ENCODE data around the gene ACSF2. TPM values are rescaled to one million over a fixed set of nuclear protein-coding genes. Genes with fewer than 3 reads are reported as not detected.

The ACSF2 gene, protein sequence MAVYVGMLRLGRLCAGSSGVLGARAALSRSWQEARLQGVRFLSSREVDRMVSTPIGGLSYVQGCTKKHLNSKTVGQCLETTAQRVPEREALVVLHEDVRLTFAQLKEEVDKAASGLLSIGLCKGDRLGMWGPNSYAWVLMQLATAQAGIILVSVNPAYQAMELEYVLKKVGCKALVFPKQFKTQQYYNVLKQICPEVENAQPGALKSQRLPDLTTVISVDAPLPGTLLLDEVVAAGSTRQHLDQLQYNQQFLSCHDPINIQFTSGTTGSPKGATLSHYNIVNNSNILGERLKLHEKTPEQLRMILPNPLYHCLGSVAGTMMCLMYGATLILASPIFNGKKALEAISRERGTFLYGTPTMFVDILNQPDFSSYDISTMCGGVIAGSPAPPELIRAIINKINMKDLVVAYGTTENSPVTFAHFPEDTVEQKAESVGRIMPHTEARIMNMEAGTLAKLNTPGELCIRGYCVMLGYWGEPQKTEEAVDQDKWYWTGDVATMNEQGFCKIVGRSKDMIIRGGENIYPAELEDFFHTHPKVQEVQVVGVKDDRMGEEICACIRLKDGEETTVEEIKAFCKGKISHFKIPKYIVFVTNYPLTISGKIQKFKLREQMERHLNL
- total RNA-seq, result 10 to 100 TPM; 20.5 to 69.3 (median 31.9) TPM

DNA sequence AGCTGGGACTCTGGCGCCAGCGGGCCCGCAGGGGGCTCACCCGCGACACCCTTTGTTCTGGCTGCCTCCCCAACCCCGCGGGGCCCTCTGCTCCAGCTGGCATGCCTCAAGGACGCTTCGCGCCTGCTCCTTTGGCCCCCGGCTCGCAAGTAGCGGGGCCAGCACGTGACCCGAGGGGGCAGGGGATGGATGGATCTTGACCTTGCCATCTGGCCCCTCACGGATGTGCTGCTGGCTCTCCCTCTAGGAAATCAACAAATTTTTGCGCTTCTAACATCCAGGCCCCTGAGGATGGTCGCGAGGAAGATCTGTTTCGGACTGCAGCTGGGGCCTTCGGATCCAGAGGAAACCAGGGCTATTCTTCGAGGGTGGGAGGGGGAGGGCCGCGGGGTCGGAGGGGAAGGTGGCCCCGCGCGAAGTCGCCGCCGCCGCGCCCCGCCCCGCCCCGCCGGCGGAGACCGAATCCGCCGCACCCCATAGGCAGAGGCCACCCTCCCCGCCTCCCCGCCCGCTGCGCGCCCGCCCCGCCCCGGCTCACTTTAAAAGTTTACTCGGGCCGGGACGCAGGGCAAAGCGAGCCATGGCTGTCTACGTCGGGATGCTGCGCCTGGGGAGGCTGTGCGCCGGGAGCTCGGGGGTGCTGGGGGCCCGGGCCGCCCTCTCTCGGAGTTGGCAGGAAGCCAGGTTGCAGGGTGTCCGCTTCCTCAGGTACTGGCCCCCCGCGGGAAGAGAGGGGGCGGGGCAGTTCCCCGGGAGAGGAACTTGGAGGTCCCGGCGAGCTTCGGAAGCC, at the start of gene ACSF2:
ACSF2 (plus strand) TSS at position 537 of the 790 bp plus-strand sequence; CDS start at position 581, 44 bp downstream.
- TF ChIP-seq POLR2A (IDR thresholded peaks at IDR 0.05) (peak in 1 of 2 donors; percentile 50), EP300 (IDR thresholded peaks at IDR 0.05) (no peak)
- Histone ChIP-seq H3K27me3 (no peaks in the 10 kb centered on the region), H3K4me1 (peaks cover 0 to 59% (median 31%) of the 10 kb centered on the region in 4 donors), H3K27ac (peak within 1 kb of the TSS; percentile 57 to 92 (median 83)), H3K36me3 (no peaks in the 10 kb centered on the region), H3K9me3 (no peaks in the 10 kb centered on the region), H3K4me3 (peak within 1 kb of the TSS; percentile 52 to 88 (median 69))
- DNase-seq (ENCODE audit: low spot score in 2 of 2), result peak; percentile 42 to 60
- WGBS, 2 donors, result 0% methylated on average over 18 to 29 of the region's 70 CpGs

DNA sequence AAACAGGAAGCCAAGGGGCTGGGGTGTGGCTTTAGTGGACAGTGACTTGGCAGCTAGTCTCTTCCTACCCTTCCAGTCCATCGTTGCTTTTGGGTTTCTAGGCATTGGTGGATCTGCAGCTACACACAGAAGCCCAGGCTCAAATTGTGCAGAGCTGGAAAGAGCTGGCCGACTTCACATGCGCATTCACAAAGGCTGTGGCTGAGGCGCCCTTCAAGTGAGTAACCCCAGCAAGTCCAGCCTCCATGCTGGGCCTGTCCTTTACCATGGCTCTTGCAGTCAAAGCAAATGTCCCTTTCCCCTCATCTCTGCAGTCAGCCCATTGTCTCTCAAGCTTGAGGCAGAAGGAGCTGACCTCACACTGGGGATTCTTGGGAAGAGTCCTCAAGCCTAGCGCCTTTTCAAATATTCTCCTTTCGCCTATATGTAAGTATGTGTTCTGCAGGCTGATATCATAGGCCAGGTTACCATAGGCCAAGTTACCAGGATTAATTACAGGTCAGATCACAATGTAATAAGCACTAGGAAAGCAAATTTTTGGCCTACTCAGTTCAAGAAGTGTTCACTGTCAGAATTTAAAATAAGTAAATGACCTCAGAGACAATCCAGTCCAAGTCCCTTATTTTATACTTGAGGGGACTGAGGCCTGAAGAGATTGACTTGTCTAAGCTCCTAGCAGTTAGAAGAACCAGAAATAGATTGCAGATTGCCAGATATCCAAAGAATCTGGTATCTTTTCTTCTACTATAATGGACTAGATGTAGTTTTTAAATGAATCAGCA, 46.5 kb upstream of the ACSF2 start:
- H3K27me3 ChIP-seq, result no peaks in the 10 kb centered on the region
- H3K4me3 ChIP-seq, result no peak overlapping the region
- no peak for DNase-seq (ENCODE audit: low spot score in 2 of 2)
- peaks cover 0 to 44% (median 21%) of the 10 kb centered on the region in 3 donors for H3K36me3 ChIP-seq
- 86 to 95% methylated on average over 6 of the region's 6 CpGs for WGBS, 2 donors
- H3K4me1 ChIP-seq, result peaks cover 0 to 5% (median 0%) of the 10 kb centered on the region in 4 donors
- H3K27ac ChIP-seq, result no peak overlapping the region
- H3K9me3 ChIP-seq, result no peaks in the 10 kb centered on the region
- TF ChIP-seq, protein P1, sequence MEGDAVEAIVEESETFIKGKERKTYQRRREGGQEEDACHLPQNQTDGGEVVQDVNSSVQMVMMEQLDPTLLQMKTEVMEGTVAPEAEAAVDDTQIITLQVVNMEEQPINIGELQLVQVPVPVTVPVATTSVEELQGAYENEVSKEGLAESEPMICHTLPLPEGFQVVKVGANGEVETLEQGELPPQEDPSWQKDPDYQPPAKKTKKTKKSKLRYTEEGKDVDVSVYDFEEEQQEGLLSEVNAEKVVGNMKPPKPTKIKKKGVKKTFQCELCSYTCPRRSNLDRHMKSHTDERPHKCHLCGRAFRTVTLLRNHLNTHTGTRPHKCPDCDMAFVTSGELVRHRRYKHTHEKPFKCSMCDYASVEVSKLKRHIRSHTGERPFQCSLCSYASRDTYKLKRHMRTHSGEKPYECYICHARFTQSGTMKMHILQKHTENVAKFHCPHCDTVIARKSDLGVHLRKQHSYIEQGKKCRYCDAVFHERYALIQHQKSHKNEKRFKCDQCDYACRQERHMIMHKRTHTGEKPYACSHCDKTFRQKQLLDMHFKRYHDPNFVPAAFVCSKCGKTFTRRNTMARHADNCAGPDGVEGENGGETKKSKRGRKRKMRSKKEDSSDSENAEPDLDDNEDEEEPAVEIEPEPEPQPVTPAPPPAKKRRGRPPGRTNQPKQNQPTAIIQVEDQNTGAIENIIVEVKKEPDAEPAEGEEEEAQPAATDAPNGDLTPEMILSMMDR (IDR thresholded peaks at IDR 0.05), result no peak
- TF ChIP-seq POLR2A (IDR thresholded peaks at IDR 0.05) (no peak), EP300 (IDR thresholded peaks at IDR 0.05) (no peak)

DNA sequence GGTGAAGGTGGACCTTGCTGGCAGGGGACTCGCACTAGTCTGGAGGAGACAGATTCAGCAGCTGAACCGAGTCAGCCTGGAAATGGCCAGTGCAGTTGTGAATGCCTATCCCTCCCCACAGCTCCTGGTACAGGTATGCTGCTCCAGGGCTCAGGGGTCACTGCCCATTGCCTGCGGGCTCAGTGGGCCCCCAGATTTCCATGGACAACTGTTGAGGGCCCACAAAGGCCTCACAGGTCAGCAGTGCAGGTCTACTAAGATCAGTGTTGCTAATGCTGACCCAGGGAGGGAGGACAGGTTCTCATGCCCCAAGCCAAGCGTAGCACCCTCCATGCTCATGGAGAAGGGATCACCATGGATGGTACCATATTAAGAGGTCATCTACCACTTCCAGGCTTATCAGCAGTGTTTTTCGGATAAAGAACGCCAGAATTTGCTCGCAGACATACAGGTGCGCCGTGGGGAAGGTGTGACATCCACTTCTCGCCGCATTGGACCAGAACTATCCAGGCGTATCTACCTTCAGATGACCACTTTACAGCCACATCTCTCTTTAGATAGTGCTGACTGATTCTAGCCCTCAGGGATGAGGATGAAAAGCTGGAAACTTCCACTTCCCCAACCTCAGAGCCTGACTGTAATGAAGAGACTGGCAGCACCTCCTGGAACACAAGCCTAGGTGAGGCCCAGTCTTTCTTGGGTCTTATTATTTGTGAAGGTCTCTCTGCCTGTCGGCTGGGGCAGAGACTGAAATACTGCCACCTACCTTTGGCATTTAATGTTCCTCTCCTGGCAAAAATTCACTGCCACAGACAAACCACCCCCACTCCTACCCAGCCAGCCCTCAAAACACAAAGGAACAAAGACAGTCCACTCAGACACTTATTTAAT, 45.4 kb upstream of the ACSF2 start:
- Histone ChIP-seq H3K27ac (no peak overlapping the region), H3K27me3 (no peaks in the 10 kb centered on the region), H3K36me3 (peaks cover 0 to 55% (median 31%) of the 10 kb centered on the region in 3 donors), H3K4me3 (no peak overlapping the region), H3K4me1 (peaks cover 0 to 5% (median 0%) of the 10 kb centered on the region in 4 donors), H3K9me3 (no peaks in the 10 kb centered on the region)
- DNase-seq (ENCODE audit: low spot score in 2 of 2), result no peak
- TF ChIP-seq, protein P1 (IDR thresholded peaks at IDR 0.05), result no peak
- no peak for TF ChIP-seq EP300 (IDR thresholded peaks at IDR 0.05)
- TF ChIP-seq POLR2A (IDR thresholded peaks at IDR 0.05), result no peak
- 82 to 91% methylated on average over 11 to 13 of the region's 13 CpGs for WGBS, 2 donors

DNA sequence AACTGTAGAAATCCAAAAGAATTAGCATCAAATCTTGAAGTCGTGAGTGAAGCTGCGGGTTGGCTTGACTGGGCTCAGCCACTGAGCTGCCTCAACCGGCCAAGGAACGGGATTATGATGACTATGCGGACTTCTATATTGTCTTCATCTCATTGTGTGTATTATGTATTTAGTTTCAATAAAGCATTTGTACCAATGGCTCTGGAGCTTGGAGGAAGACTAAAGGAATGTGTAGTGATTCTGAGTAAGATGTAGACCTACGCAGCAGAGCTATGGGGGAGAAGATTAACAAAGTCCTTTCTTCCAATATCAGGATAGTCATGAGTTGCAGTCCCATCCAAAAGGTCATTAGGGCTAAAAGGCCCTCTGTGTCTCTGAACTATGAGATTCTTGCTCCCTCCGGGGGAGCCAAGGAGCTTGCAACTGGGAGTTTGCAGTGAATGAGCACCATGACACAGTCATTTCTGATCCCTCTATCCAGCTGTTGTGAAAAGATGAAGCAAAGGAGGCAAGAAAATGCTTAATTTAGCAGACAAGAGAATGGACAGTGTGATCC, 44.7 kb upstream of the ACSF2 start:
- H3K27me3 ChIP-seq, result no peaks in the 10 kb centered on the region
- H3K36me3 ChIP-seq, result peaks cover 0 to 62% (median 38%) of the 10 kb centered on the region in 3 donors
- H3K9me3 ChIP-seq, result no peaks in the 10 kb centered on the region
- H3K4me3 ChIP-seq, result no peak overlapping the region
- no peak for DNase-seq (ENCODE audit: low spot score in 2 of 2)
- H3K4me1 ChIP-seq, result peaks cover 0 to 5% (median 0%) of the 10 kb centered on the region in 4 donors
- TF ChIP-seq EP300 (IDR thresholded peaks at IDR 0.05) (no peak), POLR2A (IDR thresholded peaks at IDR 0.05) (no peak)
- TF ChIP-seq, protein P1 (IDR thresholded peaks at IDR 0.05), result no peak
- 67 to 72% methylated on average over 7 of the region's 7 CpGs for WGBS, 2 donors
- H3K27ac ChIP-seq, result no peak overlapping the region

All from tibial nerve (tissue), 4 donors.